ENCODE data around the gene UBXN4.
A peak's percentile ranks its signal among the peaks of the same experiment; 100 is the strongest.
"Not testable (repeated sequence)": the region's sequence is repeated elsewhere in the genome, so short reads cannot be mapped to it uniquely, and the experiment has no call there.

UBXN4 gene

GRCh38 chr2:135709992-135710391, 31.7 kb upstream of the UBXN4 start:
- H4K20me1 ChIP-seq (ENCODE audit: insufficient read depth, low read length): no peaks in the 10 kb centered on the region
- H3K9ac ChIP-seq (ENCODE audit: low read length): no peak overlapping the region
- no peak overlapping the region for H2AFZ ChIP-seq (ENCODE audit: low read length)
- H3K9me2 ChIP-seq (ENCODE audit: low read depth, low read length): no peaks in the 10 kb centered on the region
- H3K79me2 ChIP-seq (ENCODE audit: insufficient read depth, low read length): no peaks in the 10 kb centered on the region
- H3F3A ChIP-seq (ENCODE audit: insufficient read depth, low read length): no peaks in the 10 kb centered on the region
- no peak overlapping the region for H3K27ac ChIP-seq (ENCODE audit: low read depth, low read length, poor library complexity, severe bottlenecking)
- no peaks in the 10 kb centered on the region for H3K4me1 ChIP-seq (ENCODE audit: insufficient read depth, low read length, severe bottlenecking)
- no peaks in the 10 kb centered on the region for H3K9me3 ChIP-seq (ENCODE audit: low read length)
- no peak overlapping the region for H3K4me3 ChIP-seq (ENCODE audit: low read depth, low read length, poor library complexity, severe bottlenecking)
- peaks cover 35% of the 10 kb centered on the region; the same call in 1 of the 2 replicates for H3K36me3 ChIP-seq (ENCODE audit: insufficient read depth, low read length)
- no peaks in the 10 kb centered on the region for H3K27me3 ChIP-seq (ENCODE audit: insufficient read depth, low read length)
- H3K4me2 ChIP-seq (ENCODE audit: low read length): no peak overlapping the region
- TF ChIP-seq CTCF (IDR thresholded peaks at IDR 0.05; ENCODE audit: low read length): peak; percentile 91
- TF ChIP-seq EZH2 (IDR thresholded peaks at IDR 0.05; ENCODE audit: borderline replicate concordance, low read length): no peak

GRCh38 chr2:135715086-135715485, 26.6 kb upstream of the UBXN4 start:
- H3K9me3 ChIP-seq (ENCODE audit: low read length); H3K9ac ChIP-seq (ENCODE audit: low read length); H3K4me2 ChIP-seq (ENCODE audit: low read length); H4K20me1 ChIP-seq (ENCODE audit: insufficient read depth, low read length); H2AFZ ChIP-seq (ENCODE audit: low read length); H3F3A ChIP-seq (ENCODE audit: insufficient read depth, low read length); H3K27me3 ChIP-seq (ENCODE audit: insufficient read depth, low read length); H3K4me1 ChIP-seq (ENCODE audit: insufficient read depth, low read length, severe bottlenecking); H3K4me3 ChIP-seq (ENCODE audit: low read depth, low read length, poor library complexity, severe bottlenecking); H3K9me2 ChIP-seq (ENCODE audit: low read depth, low read length); H3K27ac ChIP-seq (ENCODE audit: low read depth, low read length, poor library complexity, severe bottlenecking); H3K79me2 ChIP-seq (ENCODE audit: insufficient read depth, low read length): not testable (repeated sequence)
- H3K36me3 ChIP-seq (ENCODE audit: insufficient read depth, low read length): peaks cover 60% of the 10 kb centered on the region

GRCh38 chr2:135728064-135728743, 13.5 kb upstream of the UBXN4 start:
- Histone ChIP-seq H3K27me3 (ENCODE audit: insufficient read depth, low read length) (no peaks in the 10 kb centered on the region), H3K9me2 (ENCODE audit: low read depth, low read length) (no peaks in the 10 kb centered on the region), H3K9me3 (ENCODE audit: low read length) (no peaks in the 10 kb centered on the region), H3F3A (ENCODE audit: insufficient read depth, low read length) (no peaks in the 10 kb centered on the region), H4K20me1 (ENCODE audit: insufficient read depth, low read length) (no peaks in the 10 kb centered on the region), H3K27ac (ENCODE audit: low read depth, low read length, poor library complexity, severe bottlenecking) (no peak overlapping the region), H3K36me3 (ENCODE audit: insufficient read depth, low read length) (peaks cover 25% of the 10 kb centered on the region; the same call in 1 of the 2 replicates), H3K9ac (ENCODE audit: low read length) (no peak overlapping the region), H3K79me2 (ENCODE audit: insufficient read depth, low read length) (no peaks in the 10 kb centered on the region), H2AFZ (ENCODE audit: low read length) (no peak overlapping the region), H3K4me3 (ENCODE audit: low read depth, low read length, poor library complexity, severe bottlenecking) (no peak overlapping the region), H3K4me1 (ENCODE audit: insufficient read depth, low read length, severe bottlenecking) (no peaks in the 10 kb centered on the region), H3K4me2 (ENCODE audit: low read length) (no peak overlapping the region)
- TF ChIP-seq CTCF (IDR thresholded peaks at IDR 0.05; ENCODE audit: low read length): no peak

- TF ChIP-seq CTCF (IDR thresholded peaks at IDR 0.05; ENCODE audit: low read length) (no peak), EZH2 (IDR thresholded peaks at IDR 0.05; ENCODE audit: borderline replicate concordance, low read length) (no peak)
- H3F3A ChIP-seq (ENCODE audit: insufficient read depth, low read length): no peaks in the 10 kb centered on the region
- no peaks in the 10 kb centered on the region for H3K27me3 ChIP-seq (ENCODE audit: insufficient read depth, low read length)
- no peak overlapping the region for H3K4me3 ChIP-seq (ENCODE audit: low read depth, low read length, poor library complexity, severe bottlenecking)
- H3K79me2 ChIP-seq (ENCODE audit: insufficient read depth, low read length): no peaks in the 10 kb centered on the region
- no peak overlapping the region for H3K27ac ChIP-seq (ENCODE audit: low read depth, low read length, poor library complexity, severe bottlenecking)
- no peaks in the 10 kb centered on the region for H3K36me3 ChIP-seq (ENCODE audit: insufficient read depth, low read length)
- no peaks in the 10 kb centered on the region for H3K9me3 ChIP-seq (ENCODE audit: low read length)
- H2AFZ ChIP-seq (ENCODE audit: low read length): no peak overlapping the region
- H3K4me2 ChIP-seq (ENCODE audit: low read length): no peak overlapping the region
- H4K20me1 ChIP-seq (ENCODE audit: insufficient read depth, low read length): no peaks in the 10 kb centered on the region
- H3K9me2 ChIP-seq (ENCODE audit: low read depth, low read length): no peaks in the 10 kb centered on the region
- no peaks in the 10 kb centered on the region for H3K4me1 ChIP-seq (ENCODE audit: insufficient read depth, low read length, severe bottlenecking)
- H3K9ac ChIP-seq (ENCODE audit: low read length): no peak overlapping the region
Measured at GRCh38 chr2:135732561-135732960, 9.1 kb upstream of the UBXN4 start.

All from OCI-LY1 (cell line).